GM12878 (cell line): Measurements from ENCODE around the gene CAMKK1. TPM values are rescaled to one million over a fixed set of nuclear protein-coding genes. Genes with fewer than 3 reads are reported as not detected.

Experiments used
- CHD1 ChIP-seq: IDR thresholded peaks from 2 replicates; pipeline ENCODE4 v1.6.1; 2012; ENCODE audit warnings: low read depth, low read length, improper control_type of control experiment
- CUX1 ChIP-seq: IDR thresholded peaks from 2 replicates; pipeline ENCODE4 v1.6.1; 2012; ENCODE audit warnings: improper control_type of control experiment, low read depth, low read length; ENCODE audit not compliant: insufficient replicate concordance
- REST ChIP-seq: IDR thresholded peaks from 2 replicates; pipeline ENCODE4 v1.6.1; 2012; ENCODE audit warnings: mild to moderate bottlenecking, low read depth, low read length
- TARDBP ChIP-seq: IDR thresholded peaks from 2 replicates; pipeline ENCODE4 v1.6.1; 2016; ENCODE audit warnings: borderline replicate concordance
- ZBED1 ChIP-seq: IDR thresholded peaks from 2 replicates; pipeline ENCODE4 v1.6.1; 2016; ENCODE audit warnings: borderline replicate concordance
- polyA plus RNA-seq, 11 experiments: library from polyadenylated mRNA; depleted of rRNA in 4 of 11; unstranded in 6 of 11; stranded (reverse) in 5 of 11; fragments of >200 nt; fragmentation: Nextera tagmentation in 4 of 11; fragmentation: Illumina TruSeq in 1 of 11; extraction: Ambion mirVana in 4 of 11; extraction: Trizol in 1 of 11; gene quantifications; 1 replicate in 1 of 11; 2 replicates in 10 of 11; pipeline versions ENCODE4 v1.2.1 to v1.2.3, GENCODE V29; 2011 to 2016; ENCODE audit warnings: inconsistent platforms in 2 of 11, missing spikeins in 2 of 11, low read depth in 1 of 11
- total RNA-seq, 4 experiments: library from RNA; depleted of rRNA in 3 of 4; stranded (reverse); fragments of >200 nt in 3 of 4; fragmentation: Illumina TruSeq in 1 of 4; extraction: Trizol in 1 of 4; gene quantifications; 2 replicates each; pipeline versions ENCODE4 v1.2.1 to v1.2.3, GENCODE V29; 2013 to 2021

CAMKK1 gene
- total and polyA plus RNA-seq, 10 of the 15 experiments (the other 5 are each of a cell fraction or from before 2014, with no cell fraction given) = 0.06 to 0.84 (median 0.37) TPM

DNA sequence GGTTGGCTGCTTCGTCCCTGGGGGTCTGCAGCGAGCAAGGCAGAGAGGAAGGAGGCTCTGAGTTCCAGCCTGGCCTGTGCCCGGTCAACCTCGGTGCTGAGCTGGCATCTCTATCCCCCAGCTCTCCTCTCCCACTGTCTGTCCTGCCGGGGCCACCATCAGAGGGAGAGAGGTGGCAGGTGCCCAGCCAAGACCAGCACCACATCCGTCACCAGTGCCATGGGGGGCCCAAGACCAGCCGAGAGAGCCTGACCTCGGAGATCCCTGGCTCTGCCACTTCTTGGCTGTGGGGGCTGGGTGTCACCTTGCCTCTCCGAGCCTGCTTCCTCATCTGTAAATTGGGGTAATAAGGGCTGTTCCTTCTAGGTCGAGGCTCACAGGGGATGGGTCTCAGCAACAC lies 24.0 kb upstream of the CAMKK1 start (continued):
- TF ChIP-seq CUX1 = no peak
- no peak for TF ChIP-seq REST
- TF ChIP-seq TARDBP = no peak
- no peak for TF ChIP-seq ZBED1
- no peak for TF ChIP-seq CHD1
